PC-9 (cell line): ENCODE results near the gene FAM171A2.

Source experiments
- CTCF ChIP-seq: fragments of 200-600 bp; sonication (generic); conservative IDR thresholded peaks from 2 replicates; pipeline ENCODE4 v1.6.1; 2017; ENCODE audit warnings: mixed run types, antibody characterized with exemption, mild to moderate bottlenecking, moderate library complexity
- EZH2 ChIP-seq: fragments of 200-600 bp; sonication (generic); IDR thresholded peaks from 2 replicates; pipeline ENCODE4 v1.8.0; 2017; ENCODE audit warnings: antibody characterized with exemption, low read depth

- TF ChIP-seq EZH2 = no peak
- no peak for TF ChIP-seq CTCF
These were observed 51.1 kb downstream of the FAM171A2 start for GRCh38 chr17:44312396-44313104.
